GM18507 (cell line): ENCODE data around the gene PTPRE.

Experiments
- DNase-seq: peaks from one replicate; pipeline ENCODE4 v3.0.0; 2011; ENCODE audit warnings: low read depth; ENCODE audit not compliant: insufficient read length; ENCODE audit errors: extremely low spot score
- FAIRE-seq: peaks from 2 replicates; lab custom pipeline; 2011; peaks lifted over from hg19 to GRCh38; lab: Jason Lieb, UNC

PTPRE gene

GRCh38 chr10:128047991-128048818 lies 141.3 kb downstream of the PTPRE start:
- DNase-seq (no peak), FAIRE-seq (peak; percentile 79)

- FAIRE-seq: no peak
These were observed 141.9 kb downstream of the PTPRE start for GRCh38 chr10:128048819-128049210.

GRCh38 chr10:128049226-128050120 lies 142.6 kb downstream of the PTPRE start:
- no peak for DNase-seq
- FAIRE-seq: no peak

More at GRCh38 chr10:128048819-128049210, 141.9 kb downstream of the PTPRE start:
- no peak for DNase-seq

GRCh38 chr10:128050121-128050516 lies 143.2 kb downstream of the PTPRE start:
- FAIRE-seq (no peak), DNase-seq (no peak)

GRCh38 chr10:128050936-128051335 lies 144.0 kb downstream of the PTPRE start:
- DNase-seq (no peak), FAIRE-seq (no peak)

- FAIRE-seq: no peak
- no peak for DNase-seq
These were observed 144.6 kb downstream of the PTPRE start for GRCh38 chr10:128051548-128051947.

- FAIRE-seq (no peak), DNase-seq (no peak)
These were observed 145.8 kb downstream of the PTPRE start for GRCh38 chr10:128052696-128053095.

GRCh38 chr10:128053356-128053755 lies 146.5 kb downstream of the PTPRE start:
- FAIRE-seq: no peak
- DNase-seq: no peak

- FAIRE-seq (no peak), DNase-seq (no peak)
These were observed 147.5 kb downstream of the PTPRE start for GRCh38 chr10:128054163-128054970.

- DNase-seq (no peak), FAIRE-seq (no peak)
These were observed 148.4 kb downstream of the PTPRE start for GRCh38 chr10:128055061-128055868.

- FAIRE-seq: no peak
- DNase-seq: no peak
These were observed 149.6 kb downstream of the PTPRE start for GRCh38 chr10:128056303-128057050.

GRCh38 chr10:128058106-128058749 lies 151.3 kb downstream of the PTPRE start:
- DNase-seq (no peak), FAIRE-seq (no peak)

- no peak for FAIRE-seq
- DNase-seq: no peak
These were observed 151.8 kb downstream of the PTPRE start for GRCh38 chr10:128058750-128059134.

GRCh38 chr10:128059266-128059981 lies 152.5 kb downstream of the PTPRE start:
- DNase-seq: no peak
- no peak for FAIRE-seq

GRCh38 chr10:128059982-128060293 lies 153.0 kb downstream of the PTPRE start:
- FAIRE-seq (peak; percentile 15), DNase-seq (no peak)

- FAIRE-seq (no peak), DNase-seq (no peak)
These were observed 153.7 kb downstream of the PTPRE start for GRCh38 chr10:128060341-128061250.
